ENCODE results near the gene AP4E1.

The AP4E1 gene

DNA sequence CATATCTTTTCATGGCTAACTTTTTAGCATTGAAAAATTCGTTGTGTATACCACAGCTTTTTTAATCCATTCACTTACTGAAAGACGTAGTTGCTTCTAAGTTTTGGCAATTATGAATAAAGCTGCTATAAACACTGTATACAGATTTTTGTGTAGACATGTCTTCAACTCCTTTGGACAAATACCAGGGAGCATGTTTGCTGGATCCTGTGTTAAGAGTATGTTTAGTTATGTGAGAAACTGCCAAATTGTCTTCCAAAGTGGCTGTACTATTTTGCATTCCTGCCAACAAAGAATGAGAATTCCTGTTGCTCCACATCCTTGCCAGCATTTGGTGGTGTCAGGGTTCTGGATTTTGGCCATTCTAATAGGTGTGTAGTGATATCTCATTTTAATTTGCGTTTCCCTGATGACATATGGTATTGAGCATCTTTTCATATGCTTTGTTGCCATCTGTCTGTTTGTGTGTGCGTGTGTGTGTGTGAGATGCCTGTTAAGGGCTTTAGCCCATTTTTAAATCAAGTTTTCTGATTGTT, 98.7 kb downstream of the AP4E1 start:
- H3K27me3 ChIP-seq (replicated peaks; ENCODE audit: insufficient read depth, low read length), result no peaks in the 10 kb centered on the region
- no peak overlapping the region for H3K4me2 ChIP-seq (ENCODE audit: low read depth, low read length)
- H3F3A ChIP-seq (ENCODE audit: insufficient read depth, low read length), result no peaks in the 10 kb centered on the region
- no peak for DNase-seq
- no peak overlapping the region for H3K9ac ChIP-seq (ENCODE audit: low read length)
- TF ChIP-seq EZH2 (optimal IDR thresholded peaks at IDR 0.05; ENCODE audit: low read depth, low read length), result no peak
- no peaks in the 10 kb centered on the region; the same call in 1 of the 2 replicates for H3K36me3 ChIP-seq (replicated peaks; ENCODE audit: insufficient read depth, low read length)
- H3K79me2 ChIP-seq (ENCODE audit: low read length), result no peaks in the 10 kb centered on the region
- no peak overlapping the region for H3K4me3 ChIP-seq (ENCODE audit: low read length)
- no peak overlapping the region for H3K27ac ChIP-seq (ENCODE audit: low read length)
- H3K9me2 ChIP-seq (replicated peaks; ENCODE audit: insufficient read depth, low read length), result no peaks in the 10 kb centered on the region
- H4K20me1 ChIP-seq (ENCODE audit: insufficient read depth, low read length), result no peaks in the 10 kb centered on the region
- H3K9me3 ChIP-seq (replicated peaks; ENCODE audit: insufficient read depth, low read length), result no peaks in the 10 kb centered on the region
- no peaks in the 10 kb centered on the region for H3K4me1 ChIP-seq (ENCODE audit: low read length)
- no peak overlapping the region for H2AFZ ChIP-seq (ENCODE audit: low read length)

DNA sequence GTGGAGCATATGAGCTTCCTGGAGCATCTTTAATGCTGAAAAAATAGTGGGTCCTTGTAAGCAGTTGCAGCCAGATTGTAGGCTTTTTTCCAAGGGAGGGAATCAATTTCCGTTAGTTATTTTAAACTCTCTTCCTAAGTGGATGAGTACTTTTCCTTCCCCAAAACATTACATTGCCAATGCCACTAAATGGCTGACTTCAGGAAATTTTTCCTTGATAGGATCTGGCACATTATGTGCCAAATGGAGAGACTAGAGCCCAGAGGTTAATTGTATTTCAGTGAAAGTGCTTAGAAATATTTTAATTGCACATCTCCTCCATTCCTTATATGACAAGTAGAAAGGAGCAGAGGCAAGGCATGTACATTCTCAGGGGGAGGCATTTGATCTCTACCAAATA, 102.7 kb downstream of the AP4E1 start:
- Histone ChIP-seq H3K9me2 (replicated peaks; ENCODE audit: insufficient read depth, low read length) (no peaks in the 10 kb centered on the region), H2AFZ (ENCODE audit: low read length) (no peak overlapping the region), H3K27ac (ENCODE audit: low read length) (no peak overlapping the region), H3K79me2 (ENCODE audit: low read length) (no peaks in the 10 kb centered on the region), H3F3A (ENCODE audit: insufficient read depth, low read length) (no peaks in the 10 kb centered on the region), H3K9ac (ENCODE audit: low read length) (no peak overlapping the region), H3K27me3 (replicated peaks; ENCODE audit: insufficient read depth, low read length) (no peaks in the 10 kb centered on the region), H3K4me1 (ENCODE audit: low read length) (no peaks in the 10 kb centered on the region), H3K9me3 (replicated peaks; ENCODE audit: insufficient read depth, low read length) (no peaks in the 10 kb centered on the region), H3K4me3 (ENCODE audit: low read length) (no peak overlapping the region), H3K4me2 (ENCODE audit: low read depth, low read length) (no peak overlapping the region), H4K20me1 (ENCODE audit: insufficient read depth, low read length) (no peaks in the 10 kb centered on the region), H3K36me3 (replicated peaks; ENCODE audit: insufficient read depth, low read length) (no peaks in the 10 kb centered on the region)
- TF ChIP-seq, protein P1, sequence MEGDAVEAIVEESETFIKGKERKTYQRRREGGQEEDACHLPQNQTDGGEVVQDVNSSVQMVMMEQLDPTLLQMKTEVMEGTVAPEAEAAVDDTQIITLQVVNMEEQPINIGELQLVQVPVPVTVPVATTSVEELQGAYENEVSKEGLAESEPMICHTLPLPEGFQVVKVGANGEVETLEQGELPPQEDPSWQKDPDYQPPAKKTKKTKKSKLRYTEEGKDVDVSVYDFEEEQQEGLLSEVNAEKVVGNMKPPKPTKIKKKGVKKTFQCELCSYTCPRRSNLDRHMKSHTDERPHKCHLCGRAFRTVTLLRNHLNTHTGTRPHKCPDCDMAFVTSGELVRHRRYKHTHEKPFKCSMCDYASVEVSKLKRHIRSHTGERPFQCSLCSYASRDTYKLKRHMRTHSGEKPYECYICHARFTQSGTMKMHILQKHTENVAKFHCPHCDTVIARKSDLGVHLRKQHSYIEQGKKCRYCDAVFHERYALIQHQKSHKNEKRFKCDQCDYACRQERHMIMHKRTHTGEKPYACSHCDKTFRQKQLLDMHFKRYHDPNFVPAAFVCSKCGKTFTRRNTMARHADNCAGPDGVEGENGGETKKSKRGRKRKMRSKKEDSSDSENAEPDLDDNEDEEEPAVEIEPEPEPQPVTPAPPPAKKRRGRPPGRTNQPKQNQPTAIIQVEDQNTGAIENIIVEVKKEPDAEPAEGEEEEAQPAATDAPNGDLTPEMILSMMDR (IDR thresholded peaks at IDR 0.05; ENCODE audit: low read length), result no peak
- TF ChIP-seq EZH2 (optimal IDR thresholded peaks at IDR 0.05; ENCODE audit: low read depth, low read length) (no peak), EZH2phosphoT487 (IDR thresholded peaks at IDR 0.05; ENCODE audit: low read length) (no peak)
- DNase-seq, result no peak

DNA sequence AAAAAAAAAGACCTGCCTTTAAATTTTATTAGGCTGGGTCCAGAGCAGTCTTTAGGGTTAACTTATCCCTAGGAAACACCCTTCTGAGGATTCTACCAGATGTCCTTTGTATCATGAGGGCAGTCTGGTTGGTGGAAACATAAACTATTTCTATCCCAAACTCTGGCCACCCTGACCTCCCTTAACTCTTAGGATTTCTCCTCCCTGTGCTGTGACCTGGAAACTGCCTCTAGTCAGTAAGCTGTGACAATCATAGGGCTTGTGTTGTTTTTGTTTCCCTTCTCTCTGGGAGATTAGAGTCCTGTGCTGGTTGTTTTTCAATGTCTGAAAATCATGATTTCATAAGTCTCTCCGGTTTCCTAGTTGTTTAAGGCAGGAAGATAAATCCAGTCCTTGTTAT, 108.1 kb downstream of the AP4E1 start:
- Histone ChIP-seq H2AFZ (ENCODE audit: low read length) (no peak overlapping the region), H3F3A (ENCODE audit: insufficient read depth, low read length) (no peaks in the 10 kb centered on the region), H3K4me2 (ENCODE audit: low read depth, low read length) (no peak overlapping the region), H3K79me2 (ENCODE audit: low read length) (no peaks in the 10 kb centered on the region), H3K36me3 (replicated peaks; ENCODE audit: insufficient read depth, low read length) (no peaks in the 10 kb centered on the region), H3K4me3 (ENCODE audit: low read length) (no peak overlapping the region), H4K20me1 (ENCODE audit: insufficient read depth, low read length) (no peaks in the 10 kb centered on the region), H3K9me3 (replicated peaks; ENCODE audit: insufficient read depth, low read length) (no peaks in the 10 kb centered on the region), H3K9ac (ENCODE audit: low read length) (no peak overlapping the region), H3K9me2 (replicated peaks; ENCODE audit: insufficient read depth, low read length) (no peaks in the 10 kb centered on the region), H3K4me1 (ENCODE audit: low read length) (no peaks in the 10 kb centered on the region), H3K27ac (ENCODE audit: low read length) (no peak overlapping the region), H3K27me3 (replicated peaks; ENCODE audit: insufficient read depth, low read length) (no peaks in the 10 kb centered on the region)
- TF ChIP-seq EZH2phosphoT487 (IDR thresholded peaks at IDR 0.05; ENCODE audit: low read length), result no peak
- no peak for TF ChIP-seq EZH2 (optimal IDR thresholded peaks at IDR 0.05; ENCODE audit: low read depth, low read length)
- TF ChIP-seq, protein P1 (IDR thresholded peaks at IDR 0.05; ENCODE audit: low read length), result no peak
- DNase-seq, result no peak

DNA sequence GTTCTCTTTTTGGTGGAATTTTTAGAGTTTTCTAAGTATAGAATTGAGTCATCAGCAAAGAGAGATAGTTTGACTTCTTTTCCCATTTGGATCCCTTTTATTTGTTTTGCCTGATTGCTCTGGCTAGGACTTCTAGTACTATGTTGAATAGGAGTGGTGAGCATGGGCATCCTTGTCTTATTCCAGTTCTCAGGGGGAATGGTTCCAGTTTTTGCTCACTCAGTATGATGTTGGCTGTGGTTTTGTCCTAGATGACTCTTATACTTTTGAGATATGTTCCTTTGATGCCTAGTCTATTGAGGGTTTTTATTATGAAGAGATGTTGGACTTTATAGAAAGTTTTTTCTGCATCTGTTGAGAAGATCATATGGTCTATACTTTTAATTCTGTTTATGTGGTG, 113.7 kb downstream of the AP4E1 start:
- no peaks in the 10 kb centered on the region for H3K9me3 ChIP-seq (replicated peaks; ENCODE audit: insufficient read depth, low read length)
- no peaks in the 10 kb centered on the region for H4K20me1 ChIP-seq (ENCODE audit: insufficient read depth, low read length)
- H3K4me1 ChIP-seq (ENCODE audit: low read length), result no peaks in the 10 kb centered on the region
- H3K9ac ChIP-seq (ENCODE audit: low read length), result no peak overlapping the region
- no peaks in the 10 kb centered on the region for H3K36me3 ChIP-seq (replicated peaks; ENCODE audit: insufficient read depth, low read length)
- no peaks in the 10 kb centered on the region for H3F3A ChIP-seq (ENCODE audit: insufficient read depth, low read length)
- H2AFZ ChIP-seq (ENCODE audit: low read length), result no peak overlapping the region
- no peaks in the 10 kb centered on the region for H3K79me2 ChIP-seq (ENCODE audit: low read length)
- no peaks in the 10 kb centered on the region for H3K27me3 ChIP-seq (replicated peaks; ENCODE audit: insufficient read depth, low read length)
- TF ChIP-seq EZH2 (optimal IDR thresholded peaks at IDR 0.05; ENCODE audit: low read depth, low read length), result no peak
- no peak for TF ChIP-seq EZH2phosphoT487 (IDR thresholded peaks at IDR 0.05; ENCODE audit: low read length)
- TF ChIP-seq, protein P1 (IDR thresholded peaks at IDR 0.05; ENCODE audit: low read length), result no peak
- DNase-seq, result no peak
- no peak overlapping the region for H3K4me3 ChIP-seq (ENCODE audit: low read length)
- H3K9me2 ChIP-seq (replicated peaks; ENCODE audit: insufficient read depth, low read length), result no peaks in the 10 kb centered on the region
- no peak overlapping the region for H3K27ac ChIP-seq (ENCODE audit: low read length)
- H3K4me2 ChIP-seq (ENCODE audit: low read depth, low read length), result no peak overlapping the region

Measured in MM.1S (cell line).